NCI-H69 (cell line): ENCODE data around the gene CTTNBP2NL.
"Not testable (repeated sequence)": the region's sequence is repeated elsewhere in the genome, so short reads cannot be mapped to it uniquely, and the experiment has no call there.

Experiments used
- DNase-seq: peaks from one replicate; lab custom pipeline; 2025; lab: John Stamatoyannopoulos, UW

Gene CTTNBP2NL

DNA sequence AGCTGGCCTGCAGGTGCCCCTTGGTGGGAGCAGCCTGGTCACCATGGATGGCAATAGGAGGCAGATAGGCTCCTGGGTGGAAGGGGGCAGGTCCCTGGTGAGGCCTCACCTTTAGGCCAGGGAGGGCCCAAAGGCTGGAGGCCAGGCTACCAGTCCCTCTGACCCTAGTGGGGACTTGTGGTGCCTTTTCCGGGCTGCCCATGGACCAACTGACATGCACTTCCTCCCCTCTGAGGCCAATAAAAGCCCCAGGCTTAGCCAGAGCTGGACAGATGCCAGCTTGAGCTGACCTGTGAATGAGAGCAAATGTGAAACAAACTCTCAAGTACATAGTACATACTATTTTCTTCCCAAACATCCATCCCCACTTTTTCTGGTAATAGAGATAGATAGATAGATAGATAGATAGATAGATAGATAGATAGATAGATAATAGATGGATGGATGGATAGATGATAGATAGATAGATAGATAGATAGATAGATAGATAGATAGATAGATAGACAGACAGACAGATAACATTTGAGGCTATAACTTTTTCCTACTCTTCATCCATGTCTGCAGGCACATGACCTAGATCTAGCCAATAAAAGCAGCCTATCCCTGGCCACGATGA lies 9.2 kb upstream of the CTTNBP2NL start:
- DNase-seq = no peak

GRCh38 chr1:112387807-112388206 lies 8.2 kb upstream of the CTTNBP2NL start:
- DNase-seq = no peak

- peak; percentile 46 for DNase-seq
These were observed 7.6 kb upstream of the CTTNBP2NL start for GRCh38 chr1:112388436-112388835.

GRCh38 chr1:112389689-112390088 lies 6.3 kb upstream of the CTTNBP2NL start:
- DNase-seq = no peak

DNA sequence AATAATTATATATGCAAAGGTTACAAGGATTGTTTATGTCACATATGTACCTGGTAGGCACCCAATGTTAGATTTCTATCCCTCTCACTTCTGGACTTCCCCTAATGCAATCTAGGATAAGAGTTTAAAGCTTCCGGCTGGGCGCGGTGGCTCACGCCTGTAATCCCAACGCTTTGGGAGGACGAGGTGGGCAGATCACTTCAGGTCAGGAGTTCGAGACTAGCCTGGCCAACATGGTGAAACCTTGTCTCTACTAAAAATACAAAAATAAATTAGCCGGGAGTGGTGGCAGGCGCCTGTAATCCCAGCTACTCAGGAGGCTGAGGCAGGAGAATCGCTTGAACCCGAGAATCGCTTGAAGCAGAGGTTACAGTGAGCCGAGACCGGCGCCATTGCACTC lies 5.7 kb upstream of the CTTNBP2NL start:
- peak; percentile 23 for DNase-seq

DNA sequence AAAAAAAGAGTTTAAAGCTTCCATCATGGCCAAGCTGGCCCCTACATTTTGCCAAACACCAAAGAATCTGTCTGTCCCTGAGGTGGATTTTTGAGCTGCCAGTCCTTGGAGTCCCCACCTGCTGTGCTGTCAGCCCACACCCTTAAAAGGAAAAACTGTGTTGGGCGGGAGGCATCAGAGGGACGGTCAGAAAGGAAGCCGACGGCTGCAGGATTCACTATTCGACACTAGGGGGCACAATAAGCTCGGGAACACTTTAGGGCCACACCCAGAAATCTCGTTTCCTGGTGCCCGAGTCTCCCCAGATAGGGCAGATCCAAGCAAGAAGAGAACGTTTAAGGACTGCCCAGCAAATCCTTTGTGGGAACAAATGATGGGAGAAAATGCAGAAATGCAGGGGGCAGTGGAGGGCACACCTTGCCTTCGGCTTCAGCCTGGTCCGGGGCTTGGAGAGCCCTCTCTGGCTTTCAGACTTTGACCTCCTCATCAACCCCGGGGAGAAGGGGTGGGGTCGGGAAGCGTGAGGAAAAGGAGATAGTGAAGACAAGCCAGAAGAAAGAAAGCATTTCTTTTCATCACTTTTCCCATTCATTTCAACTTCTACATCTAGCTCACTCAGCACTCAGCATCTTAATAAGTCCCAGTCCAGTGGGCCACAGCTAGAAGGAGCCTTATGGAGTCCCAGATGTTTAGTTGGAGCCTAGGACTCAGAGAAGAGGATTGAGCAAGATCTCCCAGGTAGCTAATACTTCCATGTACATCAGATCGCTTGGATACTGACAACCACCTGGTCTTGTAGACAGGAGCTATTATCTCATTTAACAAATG lies 5.0 kb upstream of the CTTNBP2NL start:
- DNase-seq = peak; percentile 89

DNA sequence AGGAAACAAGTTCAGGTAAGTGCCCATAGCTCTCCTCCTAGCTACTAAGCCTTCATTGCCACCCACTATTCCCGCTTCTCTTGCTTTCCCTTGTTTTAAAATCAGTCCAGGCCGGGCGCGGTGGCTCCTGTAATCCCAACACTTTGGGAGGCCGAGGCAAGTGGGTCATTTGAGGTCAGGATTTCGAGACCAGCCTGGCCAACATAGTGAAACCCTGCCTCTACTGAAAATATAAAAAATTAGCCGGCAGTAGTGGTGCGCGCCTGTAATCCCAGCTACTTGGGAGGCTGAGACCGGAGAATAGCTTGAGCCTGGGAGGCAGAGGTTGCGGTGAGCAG lies 4.4 kb upstream of the CTTNBP2NL start:
- no peak for DNase-seq

GRCh38 chr1:112393631-112393974 lies 2.4 kb upstream of the CTTNBP2NL start:
- DNase-seq = no peak

DNA sequence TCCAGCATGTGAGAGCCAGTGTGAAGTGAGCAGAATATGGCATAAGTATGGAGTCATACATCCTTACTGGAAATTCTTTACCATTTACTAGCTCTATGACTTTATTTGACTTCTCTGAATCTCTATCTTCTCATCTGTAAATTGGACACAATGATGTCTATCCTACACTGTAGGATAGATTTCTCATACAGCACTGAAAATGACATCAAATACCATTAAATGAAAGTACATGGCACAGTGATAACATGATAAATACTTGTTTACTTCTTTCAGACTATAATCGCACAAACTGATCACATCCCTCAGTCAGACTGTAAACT lies 1.3 kb upstream of the CTTNBP2NL start:
- DNase-seq = no peak

DNA sequence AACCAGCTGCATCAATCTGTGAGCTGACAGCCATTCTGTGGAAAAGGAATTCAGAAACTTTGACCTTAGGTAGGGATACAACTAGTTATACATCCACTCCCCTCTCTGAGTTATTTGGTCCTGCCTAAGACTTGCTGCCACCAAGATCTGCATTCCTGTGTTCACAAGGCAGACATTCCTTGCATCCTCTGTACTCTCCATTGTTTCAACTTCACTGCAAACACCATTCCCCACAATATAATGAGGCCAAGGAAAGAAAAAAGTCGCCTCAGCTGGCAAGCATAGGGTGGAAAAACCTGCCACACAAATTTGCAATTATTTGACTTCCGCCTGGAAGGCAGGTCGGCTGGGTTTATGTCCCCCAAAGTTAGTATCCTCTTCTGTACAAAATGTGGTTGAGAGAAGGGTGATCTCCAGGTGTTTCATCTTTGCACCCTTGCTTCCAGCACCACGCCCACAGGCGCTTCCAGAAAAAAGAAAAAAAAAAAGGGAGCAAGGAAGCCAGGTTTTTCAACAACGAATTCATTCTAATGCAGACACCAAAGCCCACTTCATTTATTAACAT lies 676 bp upstream of the CTTNBP2NL start:
- DNase-seq = no peak

GRCh38 chr1:112396653-112397471 lies 848 bp downstream of the CTTNBP2NL start:
- DNase-seq = peak; percentile 29

GRCh38 chr1:112397841-112398240 lies 1.8 kb downstream of the CTTNBP2NL start:
- no peak for DNase-seq

GRCh38 chr1:112399456-112399855 lies 3.4 kb downstream of the CTTNBP2NL start:
- DNase-seq = no peak

DNA sequence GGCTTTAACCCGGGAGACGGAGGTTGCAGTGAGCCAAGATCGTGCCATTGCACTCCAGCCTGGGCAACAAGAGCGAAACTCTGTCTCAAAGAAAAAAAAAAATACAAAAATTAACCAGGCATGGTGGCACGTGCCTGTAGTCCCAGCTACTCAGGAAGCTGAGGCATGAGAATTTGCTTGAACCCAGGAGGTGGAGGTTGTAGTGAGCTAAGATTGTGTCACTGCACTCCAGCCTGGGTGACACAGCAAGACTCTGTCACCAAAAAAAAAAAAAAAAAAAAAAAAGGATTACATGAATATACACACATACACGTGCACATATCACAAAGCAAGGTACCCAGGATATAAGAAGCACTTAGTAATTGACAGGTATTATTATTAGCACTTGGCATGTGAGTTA lies 4.7 kb downstream of the CTTNBP2NL start:
- not testable (repeated sequence) for DNase-seq

DNA sequence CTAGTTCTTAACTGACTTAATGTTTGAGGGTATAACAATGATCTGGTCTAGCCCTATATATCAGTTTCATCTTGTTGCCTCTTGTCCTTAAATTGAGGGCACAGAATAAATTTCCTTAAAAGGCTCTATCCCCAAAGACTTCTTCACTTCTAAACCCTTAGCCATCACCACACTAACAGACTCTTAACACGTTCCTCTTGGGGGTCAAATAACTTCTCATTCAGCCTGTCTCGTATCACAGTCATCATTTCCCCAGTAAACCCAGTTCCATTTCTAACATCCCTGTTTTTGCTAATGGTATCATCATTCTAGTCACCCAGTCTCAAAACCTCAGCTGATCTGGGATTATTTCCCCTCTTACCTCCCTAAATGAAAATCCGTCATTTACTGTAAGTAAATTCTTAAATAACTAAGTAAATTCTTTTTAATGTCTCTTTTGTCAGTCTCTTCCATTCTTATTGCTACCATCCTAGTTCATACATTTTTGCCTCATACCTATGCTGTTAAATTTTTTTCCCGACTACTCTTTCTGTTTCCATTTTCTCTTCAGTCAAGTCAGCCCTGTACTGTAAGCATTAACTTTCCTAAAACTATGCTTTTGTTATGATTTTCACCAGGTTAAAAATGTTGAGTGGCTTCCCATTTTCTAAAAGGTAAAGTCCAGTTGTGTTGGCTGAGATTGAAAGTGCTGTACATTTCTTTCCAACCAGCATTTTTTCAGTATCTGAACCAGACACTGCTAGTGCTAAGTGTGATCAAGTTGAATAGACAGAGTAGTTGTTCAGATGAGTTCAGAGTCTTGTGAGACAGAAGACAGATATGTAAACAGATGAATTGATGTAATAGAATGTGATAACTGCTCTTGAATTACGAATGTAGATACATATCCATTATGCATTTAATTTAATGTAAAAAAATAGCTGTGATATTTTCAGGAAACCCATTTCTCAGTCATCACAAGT lies 6.9 kb downstream of the CTTNBP2NL start:
- DNase-seq = no peak

GRCh38 chr1:112406771-112407170 lies 10.8 kb downstream of the CTTNBP2NL start:
- no peak for DNase-seq

GRCh38 chr1:112409414-112409813 lies 13.4 kb downstream of the CTTNBP2NL start:
- no peak for DNase-seq

- DNase-seq = no peak
These were observed 14.7 kb downstream of the CTTNBP2NL start for GRCh38 chr1:112410673-112411072.

- no peak for DNase-seq
These were observed 21.3 kb downstream of the CTTNBP2NL start for GRCh38 chr1:112417271-112417670.

- no peak for DNase-seq
These were observed 22.3 kb downstream of the CTTNBP2NL start for GRCh38 chr1:112418099-112418892.

GRCh38 chr1:112423207-112423606 lies 27.2 kb downstream of the CTTNBP2NL start:
- no peak for DNase-seq
